WTC11 (cell line): ENCODE data around the gene C2CD5. TPM values are rescaled to one million over a fixed set of nuclear protein-coding genes. Genes with fewer than 3 reads are reported as not detected.
A peak's percentile ranks its signal among the peaks of the same experiment; 100 is the strongest.

Experiments used
- ATAC-seq: fragments of 200-7000 bp; cut with Tn5 transposase; 2 replicates; pipeline ENCODE4 v1.10.0; 2021; ENCODE audit warnings: mild to moderate bottlenecking, moderate library complexity
- CTCF ChIA-PET: fragments of 300-600 bp; sonication (Branson Sonifier 250); formaldehyde crosslinking; loops from one replicate; lab custom pipeline; 2021; ENCODE audit warnings: antibody characterized with exemption; lab: Charles Lee
- POLR2A ChIA-PET: fragments of 350-600 bp; sonication (Branson Sonifier 250); formaldehyde crosslinking; loops from one replicate; lab custom pipeline; 2021; ENCODE audit warnings: antibody characterized with exemption; lab: Charles Lee
- DNase-seq: peaks from one replicate; pipeline ENCODE4 v3.0.0; 2021; ENCODE audit warnings: low spot score
- H3K27ac Mint-ChIP-seq: 2 replicates; pipeline ENCODE4 v1.8.0; 2021; ENCODE audit warnings: mixed read lengths
- H3K27me3 Mint-ChIP-seq: 2 replicates; pipeline ENCODE4 v1.8.0; 2021; ENCODE audit warnings: low read depth, mild to moderate bottlenecking, moderate library complexity, mixed read lengths
- H3K36me3 Mint-ChIP-seq: 2 replicates; pipeline ENCODE4 v1.8.0; 2021; ENCODE audit warnings: mixed read lengths
- H3K4me1 Mint-ChIP-seq: 2 replicates; pipeline ENCODE4 v1.8.0; 2022; ENCODE audit warnings: mixed read lengths
- H3K4me3 Mint-ChIP-seq: 2 replicates; pipeline ENCODE4 v1.8.0; 2021; ENCODE audit warnings: mild to moderate bottlenecking, moderate library complexity, mixed read lengths
- H3K9me3 Mint-ChIP-seq: 2 replicates; pipeline ENCODE4 v1.8.0; 2021; ENCODE audit warnings: mixed read lengths
- CBFB ChIP-seq: sonication (generic); formaldehyde crosslinking; IDR thresholded peaks from 2 replicates; pipeline ENCODE4 v1.8.1; 2022; ENCODE audit warnings: mild to moderate bottlenecking, low read depth, missing genetic modification reagents
- CREM ChIP-seq: sonication (generic); formaldehyde crosslinking; IDR thresholded peaks from 2 replicates; pipeline ENCODE4 v1.8.1; 2022; ENCODE audit warnings: mild to moderate bottlenecking, missing genetic modification reagents, moderate library complexity
- CTCF ChIP-seq: fragments of 200-600 bp; IDR thresholded peaks from 2 replicates; pipeline ENCODE4 v1.8.0; 2022; ENCODE audit warnings: antibody characterized with exemption
- HMGXB4 ChIP-seq: sonication (generic); formaldehyde crosslinking; IDR thresholded peaks from 2 replicates; pipeline ENCODE4 v1.8.1; 2023; ENCODE audit warnings: mild to moderate bottlenecking, moderate library complexity, missing genetic modification reagents
- JUN ChIP-seq: sonication (generic); formaldehyde crosslinking; IDR thresholded peaks from 2 replicates; pipeline ENCODE4 v1.8.0; 2023; ENCODE audit warnings: mild to moderate bottlenecking, missing genetic modification reagents
- PRDM15 ChIP-seq: sonication (generic); formaldehyde crosslinking; IDR thresholded peaks from 2 replicates; pipeline ENCODE4 v1.8.0; 2022; ENCODE audit warnings: missing genetic modification reagents
- RELA ChIP-seq: sonication (generic); formaldehyde crosslinking; IDR thresholded peaks from 2 replicates; pipeline ENCODE4 v1.8.1; 2022; ENCODE audit warnings: missing genetic modification reagents, mild to moderate bottlenecking, borderline replicate concordance
- TP53 ChIP-seq: sonication (generic); formaldehyde crosslinking; IDR thresholded peaks from 2 replicates; pipeline ENCODE4 v1.8.1; 2023; ENCODE audit warnings: mild to moderate bottlenecking, missing genetic modification reagents
- ZMAT4 ChIP-seq: fragments of 250-450 bp; sonication (Bioruptor Pico); IDR thresholded peaks from 2 replicates; pipeline ENCODE4 v1.9.0; 2021; ENCODE audit warnings: mild to moderate bottlenecking
- total RNA-seq: library from RNA; stranded (reverse); gene quantifications from 3 replicates; pipeline ENCODE4 v1.2.3, GENCODE V29; 2021

The C2CD5 gene
- total RNA-seq, 1 experiment from 2014 or later: 48.1 TPM

- CTCF ChIA-PET: interaction anchor here (0.6 to 1.3 kb wide), 26 partner anchors 10 to 192 kb away, joined by 3 to 13 read pairs (median 4); partner anchors contain the start of genes C2CD5 and ETNK1
- POLR2A ChIA-PET: interaction anchor here (0.8 kb wide), 1 partner anchor 95 kb away, joined by 3 read pairs; the partner anchor contains the start of gene ETNK1
- no peak overlapping the region for H3K27ac Mint-ChIP-seq
These were observed 14.9 kb downstream of the C2CD5 start for GRCh38 chr12:22529281-22530060.

More at GRCh38 chr12:22529281-22530060, 14.9 kb downstream of the C2CD5 start:
- Mint-ChIP-seq H3K4me1 (no peaks in the 10 kb centered on the region), H3K9me3 (0 out of 2 replicates have a peak, but pooled peaks cover 3% of the 10 kb centered on the region), H3K27me3 (no peaks in the 10 kb centered on the region), H3K4me3 (no peak overlapping the region), H3K36me3 (peaks cover 35% of the 10 kb centered on the region)
- TF ChIP-seq CBFB (CRISPR knock-in tag): no peak
- TF ChIP-seq ZMAT4 (CRISPR knock-in tag): no peak
- TF ChIP-seq CREM (CRISPR knock-in tag): no peak
- no peak for TF ChIP-seq JUN
- TF ChIP-seq RELA (CRISPR knock-in tag): no peak
- TF ChIP-seq TP53 (CRISPR knock-in tag): no peak
- TF ChIP-seq CTCF: peak; percentile 32; the same call in 1 of the 2 replicates
- no peak for TF ChIP-seq HMGXB4
- TF ChIP-seq PRDM15: no peak
- DNase-seq (no peak), ATAC-seq (peak; percentile 69)
